Hematopoietic multipotent progenitor cell treated with erythropoietin and hydrocortisone succinate and interleukin-3 and kit ligand, for 8 days (in vitro differentiated cells): ENCODE measurements around the gene TRRAP.

Experiments
- DNase-seq: peaks from one replicate; pipeline ENCODE4 v3.0.0-alpha.2; 2015

The TRRAP gene

DNA sequence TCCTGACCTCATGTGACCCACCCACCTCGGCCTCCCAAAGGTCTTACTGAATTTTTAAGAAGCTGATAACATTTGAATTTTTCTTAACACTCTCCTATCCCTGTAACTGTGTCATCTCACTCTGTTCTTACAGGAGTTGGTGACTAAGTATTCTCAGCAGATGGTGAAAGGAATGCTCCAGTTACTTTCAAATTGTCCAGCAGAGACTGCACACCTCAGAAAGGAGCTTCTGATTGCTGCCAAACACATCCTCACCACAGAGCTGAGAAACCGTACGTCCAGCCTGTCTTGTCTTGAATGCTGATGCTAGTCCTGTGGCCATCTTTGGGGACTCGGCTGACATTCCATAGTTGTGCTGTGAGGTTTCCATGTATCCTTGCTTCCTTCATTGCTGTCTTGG lies 24.9 kb downstream of the TRRAP start:
- no peak for DNase-seq

- no peak for DNase-seq
Measured at GRCh38 chr7:98907570-98907969, 29.2 kb downstream of the TRRAP start.

GRCh38 chr7:98908585-98908984 lies 30.3 kb downstream of the TRRAP start:
- no peak for DNase-seq

GRCh38 chr7:98909487-98909886 lies 31.2 kb downstream of the TRRAP start:
- DNase-seq, result no peak

DNA sequence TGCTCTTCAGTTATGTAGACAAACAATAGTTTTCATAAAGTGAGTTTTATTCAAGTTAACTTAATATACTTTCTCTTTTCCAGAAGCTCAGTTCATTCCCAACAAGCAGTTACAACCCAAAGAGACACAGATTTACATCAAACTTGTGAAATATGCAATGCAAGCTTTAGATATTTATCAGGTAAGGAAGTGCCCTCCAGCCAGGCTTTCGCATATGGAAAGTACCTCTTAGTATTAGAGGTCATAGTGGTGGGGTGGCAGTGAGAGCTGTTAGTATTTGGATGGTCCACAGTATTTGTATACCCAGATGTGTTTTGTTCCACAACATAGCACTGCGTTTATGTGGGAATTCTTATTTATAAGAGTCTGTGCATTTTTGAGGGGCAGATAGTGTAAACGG lies 32.1 kb downstream of the TRRAP start:
- no peak for DNase-seq

GRCh38 chr7:98911916-98912315 lies 33.6 kb downstream of the TRRAP start:
- DNase-seq, result no peak

DNA sequence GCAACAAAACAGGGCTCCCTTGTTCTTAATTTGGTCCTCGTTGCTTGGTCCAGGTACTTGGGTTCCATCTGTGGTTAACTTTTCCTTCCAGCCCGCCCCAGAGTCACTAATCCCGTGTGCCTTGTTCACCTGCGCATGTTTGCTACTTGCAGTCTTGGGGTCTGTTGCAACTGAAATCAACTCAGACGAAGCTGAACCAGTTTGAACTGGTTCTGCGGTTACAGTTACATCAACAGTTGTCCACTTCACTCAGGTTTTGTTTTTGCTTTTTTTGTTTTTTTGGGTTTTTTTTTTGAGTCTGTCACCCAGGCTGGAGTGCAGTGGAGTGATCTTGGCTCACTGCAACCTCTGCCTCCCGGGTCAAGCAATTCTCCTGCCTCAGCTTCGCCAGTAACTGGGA lies 34.7 kb downstream of the TRRAP start:
- DNase-seq, result no peak

GRCh38 chr7:98913612-98914011 lies 35.3 kb downstream of the TRRAP start:
- DNase-seq, result no peak

- no peak for DNase-seq
Measured at GRCh38 chr7:98917331-98917730, 39.0 kb downstream of the TRRAP start.

GRCh38 chr7:98921608-98922372 lies 43.5 kb downstream of the TRRAP start:
- DNase-seq, result peak; percentile 6

DNA sequence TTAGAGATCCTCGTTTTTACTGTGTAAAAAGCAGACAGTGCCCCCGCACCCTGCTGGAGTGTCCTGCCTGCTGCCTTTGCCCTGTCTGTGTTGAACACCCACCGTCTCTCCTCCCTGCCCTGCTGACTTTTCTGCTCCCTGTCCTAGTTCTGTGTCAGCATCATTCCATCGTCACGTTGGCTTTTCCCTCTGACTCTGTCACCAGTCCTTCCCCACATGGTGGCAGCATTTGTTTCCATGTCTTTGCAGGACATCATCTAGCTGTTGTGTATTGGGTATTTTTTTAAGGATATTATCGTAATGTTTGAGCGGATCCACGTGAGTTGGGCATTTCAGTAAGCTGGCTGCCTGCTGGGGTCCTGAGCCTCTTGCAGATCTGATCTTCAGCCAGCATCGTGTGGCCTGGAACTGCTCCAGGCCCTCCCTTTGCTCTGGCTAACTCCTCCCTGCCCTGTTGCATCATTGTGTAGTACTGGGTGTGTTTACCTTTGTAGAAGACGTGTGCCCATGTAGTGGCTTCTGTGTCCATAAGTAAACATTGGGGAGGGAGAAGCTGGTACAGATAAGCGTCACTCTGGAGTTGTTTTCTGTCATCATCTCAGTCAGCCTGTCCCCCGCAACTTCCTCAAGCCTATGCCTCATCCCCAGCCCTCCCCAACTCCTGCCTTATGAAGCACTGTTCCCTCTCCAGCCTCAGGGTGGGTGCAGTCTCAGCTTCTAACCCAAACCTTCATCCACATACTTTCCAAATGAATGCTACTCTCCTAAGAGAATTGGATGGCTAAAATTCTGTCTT lies 44.3 kb downstream of the TRRAP start:
- peak; percentile 76 for DNase-seq

- DNase-seq, result no peak
Measured at GRCh38 chr7:98923512-98923911, 45.2 kb downstream of the TRRAP start.

DNA sequence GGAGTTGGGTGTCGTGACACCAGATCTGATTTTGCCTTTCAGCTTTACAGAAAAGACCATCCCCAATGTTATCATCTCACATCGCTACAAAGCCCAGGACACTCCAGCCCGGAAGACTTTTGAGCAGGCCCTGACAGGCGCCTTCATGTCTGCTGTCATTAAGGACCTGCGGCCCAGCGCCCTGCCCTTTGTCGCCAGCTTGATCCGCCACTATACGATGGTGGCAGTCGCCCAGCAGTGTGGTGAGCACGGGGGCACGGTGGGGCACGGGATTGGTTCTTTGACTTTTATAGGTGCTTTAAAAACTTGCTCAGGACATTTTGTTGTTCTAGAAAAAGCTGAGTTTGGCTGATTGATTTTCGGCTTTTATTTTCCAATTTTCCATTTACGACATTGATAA lies 48.8 kb downstream of the TRRAP start:
- no peak for DNase-seq

GRCh38 chr7:98930464-98930863 lies 52.1 kb downstream of the TRRAP start:
- DNase-seq, result no peak

- peak; percentile 90 for DNase-seq
Measured at GRCh38 chr7:98930921-98931320, 52.6 kb downstream of the TRRAP start.

- DNase-seq, result no peak
Measured at GRCh38 chr7:98933321-98933720, 55.0 kb downstream of the TRRAP start.

GRCh38 chr7:98934267-98934666 lies 55.9 kb downstream of the TRRAP start:
- no peak for DNase-seq

GRCh38 chr7:98935811-98936210 lies 57.5 kb downstream of the TRRAP start:
- no peak for DNase-seq

GRCh38 chr7:98943336-98943735 lies 65.0 kb downstream of the TRRAP start:
- no peak for DNase-seq

DNA sequence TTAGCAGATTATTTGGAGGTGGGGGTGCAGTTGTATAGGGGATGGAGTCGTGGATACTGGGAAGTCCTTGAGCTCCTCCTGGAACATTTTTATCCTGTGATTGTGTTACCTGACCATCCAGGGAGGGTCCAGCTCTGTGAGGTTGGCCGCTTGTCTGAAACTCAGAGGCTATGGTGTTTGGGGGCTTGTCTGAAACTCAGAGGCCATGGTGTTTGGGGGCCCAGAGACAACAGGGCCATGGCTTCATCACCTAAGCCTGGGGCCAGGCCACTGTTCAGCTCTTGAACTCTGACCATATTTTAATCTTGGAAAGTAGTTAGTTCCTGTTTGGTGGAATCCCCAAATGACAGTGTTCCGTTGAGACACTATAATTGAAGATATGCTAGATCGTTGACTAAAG lies 66.1 kb downstream of the TRRAP start:
- no peak for DNase-seq

GRCh38 chr7:98945852-98946251 lies 67.5 kb downstream of the TRRAP start:
- DNase-seq, result no peak

DNA sequence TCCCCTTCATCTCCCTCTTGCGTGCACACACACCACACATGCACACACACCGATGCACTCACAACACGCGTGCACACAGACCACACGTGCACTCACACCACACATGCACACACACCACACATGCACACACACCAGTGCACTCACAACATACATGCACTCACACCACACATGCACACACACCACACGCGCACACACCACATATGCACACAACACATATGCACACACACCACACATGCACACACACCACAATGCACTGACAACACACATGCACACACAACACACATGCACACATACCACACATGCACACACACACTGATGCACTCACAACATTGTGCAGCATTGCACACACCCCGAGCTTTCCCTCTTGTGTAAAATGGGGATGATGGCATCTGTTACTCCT lies 68.1 kb downstream of the TRRAP start:
- DNase-seq, result no peak

- no peak for DNase-seq
Measured at GRCh38 chr7:98949336-98950044, 71.2 kb downstream of the TRRAP start.

DNA sequence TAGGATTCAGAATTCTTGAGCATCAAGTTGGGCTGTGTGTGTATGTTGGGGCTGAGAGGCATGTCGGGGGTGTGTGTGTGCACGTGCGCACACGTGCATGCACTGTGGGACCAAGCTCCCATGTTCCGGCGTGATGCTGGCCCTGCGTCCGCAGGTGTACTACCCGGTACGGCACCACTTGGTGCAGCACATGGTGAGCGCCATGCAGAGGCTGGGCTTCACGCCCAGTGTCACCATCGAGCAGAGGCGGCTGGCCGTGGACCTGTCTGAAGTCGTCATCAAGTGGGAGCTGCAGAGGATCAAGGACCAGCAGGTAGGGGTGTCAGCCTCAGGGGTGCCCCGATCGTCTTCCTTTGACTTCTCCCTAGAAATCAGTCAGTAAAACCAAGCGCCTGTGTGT lies 77.7 kb downstream of the TRRAP start:
- DNase-seq, result no peak
